C1 segment of cervical spinal cord (tissue), 14 donors: ENCODE measurements around the gene BTNL2.
A peak's percentile ranks its signal among the peaks of the same experiment; 100 is the strongest.

ENCODE experiments used
- DNase-seq, 14 donors: peaks; one replicate each; lab custom pipeline; 2025; lab: John Stamatoyannopoulos, UW

The BTNL2 gene

GRCh38 chr6:32413427-32414047 lies 6.6 kb upstream of the BTNL2 start:
- DNase-seq: peak in 12 of 14 donors; percentile 8 to 74 (median 44)

- DNase-seq: no peak
These were observed 4.8 kb upstream of the BTNL2 start for GRCh38 chr6:32411566-32412327.

- no peak for DNase-seq
These were observed 3.9 kb upstream of the BTNL2 start for GRCh38 chr6:32410906-32411305.

GRCh38 chr6:32406197-32406596 lies 784 bp downstream of the BTNL2 start:
- DNase-seq: no peak

- DNase-seq: no peak
These were observed 1.3 kb downstream of the BTNL2 start for GRCh38 chr6:32405656-32406055.

- no peak for DNase-seq
These were observed 4.2 kb downstream of the BTNL2 start for GRCh38 chr6:32402812-32403211.

- no peak for DNase-seq
These were observed 5.6 kb downstream of the BTNL2 start for GRCh38 chr6:32401284-32401963.

GRCh38 chr6:32397252-32397920 lies 9.6 kb downstream of the BTNL2 start:
- no peak for DNase-seq

- no peak for DNase-seq
These were observed 11.0 kb downstream of the BTNL2 start for GRCh38 chr6:32396028-32396427.

GRCh38 chr6:32393665-32394420 lies 13.1 kb downstream of the BTNL2 start:
- DNase-seq: no peak

- no peak for DNase-seq
These were observed 15.5 kb downstream of the BTNL2 start for GRCh38 chr6:32391505-32391904.

- no peak for DNase-seq
These were observed 19.2 kb downstream of the BTNL2 start for GRCh38 chr6:32387589-32388340.

GRCh38 chr6:32386040-32386439 lies 20.9 kb downstream of the BTNL2 start:
- no peak for DNase-seq

- no peak for DNase-seq
These were observed 24.1 kb downstream of the BTNL2 start for GRCh38 chr6:32382757-32383420.

GRCh38 chr6:32379545-32379944 lies 27.4 kb downstream of the BTNL2 start:
- no peak for DNase-seq

- DNase-seq: no peak
These were observed 31.0 kb downstream of the BTNL2 start for GRCh38 chr6:32375739-32376529.

GRCh38 chr6:32371803-32372202 lies 35.2 kb downstream of the BTNL2 start, which contains the start of gene TSBP1:
TSS of gene TSBP1 (minus strand) at chr6:32371903. CDS start at chr6:32371706, 197 bp downstream.
- DNase-seq: no peak

- no peak for DNase-seq
These were observed 35.8 kb downstream of the BTNL2 start for GRCh38 chr6:32371229-32371628.

- no peak for DNase-seq
These were observed 36.5 kb downstream of the BTNL2 start for GRCh38 chr6:32370505-32370904.
